Measurements from ENCODE around the gene TBL2.

TBL2 gene

GRCh38 chr7:73519867-73520672 lies 58.3 kb downstream of the TBL2 start:
- ATAC-seq (ENCODE audit: insufficient read depth, low read depth), result no peak
- H3K27me3 ChIP-seq (ENCODE audit: insufficient read depth, low read length, poor library complexity), result no peaks in the 10 kb centered on the region
- H3K4me3 ChIP-seq (ENCODE audit: low read depth in 1 of 2, low read length in 2 of 2), result peak overlapping the region; percentile 62 to 75
- peaks cover 59% of the 10 kb centered on the region for H4K20me1 ChIP-seq (ENCODE audit: insufficient read depth, low read length)
- peaks cover 82% of the 10 kb centered on the region for H3K79me2 ChIP-seq (ENCODE audit: insufficient read depth, low read length)
- peak; percentile 50 for DNase-seq
- no peak overlapping the region for H2AFZ ChIP-seq (ENCODE audit: low read depth, low read length)
- peaks cover 64% of the 10 kb centered on the region for H3K4me1 ChIP-seq (ENCODE audit: insufficient read depth, low read length)
- TF ChIP-seq CTCF (IDR thresholded peaks at IDR 0.05; ENCODE audit: borderline replicate concordance, extremely low read depth, low read length, poor library complexity, severe bottlenecking) (no peak), EZH2 (IDR thresholded peaks at IDR 0.05; ENCODE audit: borderline replicate concordance, low read depth, low read length, severe bottlenecking) (no peak)
- peaks cover 54% of the 10 kb centered on the region for H3K36me3 ChIP-seq (ENCODE audit: insufficient read depth, low read length)
- peak overlapping the region; percentile 96 for H3K27ac ChIP-seq (ENCODE audit: low read length)
- peak overlapping the region; percentile 93 for H3K4me2 ChIP-seq (ENCODE audit: insufficient read depth, low read length)
- no peaks in the 10 kb centered on the region for H3K9me3 ChIP-seq (ENCODE audit: insufficient read depth, low read length, severe bottlenecking)
- peak overlapping the region; percentile 94 for H3K9ac ChIP-seq (ENCODE audit: low read depth, low read length)

DNA sequence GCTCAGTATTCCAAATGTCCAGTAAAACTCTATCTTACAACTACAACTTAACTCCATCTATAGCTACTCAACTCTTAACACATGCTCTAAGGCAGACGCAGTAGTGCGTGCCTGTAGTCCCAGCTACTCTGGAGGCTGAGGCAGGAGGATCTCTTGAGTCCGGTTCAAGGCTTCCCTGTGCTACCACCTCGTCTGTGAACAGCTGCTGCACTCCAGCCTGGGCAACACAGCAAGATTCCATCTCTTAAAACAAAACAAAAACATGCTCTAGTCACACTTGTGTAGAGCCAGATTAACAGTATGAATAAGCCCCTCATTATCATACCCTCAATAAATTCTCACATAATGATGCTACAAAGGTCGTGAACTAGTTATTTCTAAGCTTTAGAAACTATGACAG lies 59.9 kb downstream of the TBL2 start:
- H3K27me3 ChIP-seq (ENCODE audit: insufficient read depth, low read length, poor library complexity), result no peaks in the 10 kb centered on the region
- no peak overlapping the region for H2AFZ ChIP-seq (ENCODE audit: low read depth, low read length)
- H3K4me3 ChIP-seq (ENCODE audit: low read depth in 1 of 2, low read length in 2 of 2), result peak overlapping the region in 1 of 2 experiments; percentile 75; a peak in 2 of 4 replicates
- TF ChIP-seq CTCF (IDR thresholded peaks at IDR 0.05; ENCODE audit: borderline replicate concordance, extremely low read depth, low read length, poor library complexity, severe bottlenecking), result no peak
- no peak for TF ChIP-seq EZH2 (IDR thresholded peaks at IDR 0.05; ENCODE audit: borderline replicate concordance, low read depth, low read length, severe bottlenecking)
- peaks cover 74% of the 10 kb centered on the region for H4K20me1 ChIP-seq (ENCODE audit: insufficient read depth, low read length)
- H3K9ac ChIP-seq (ENCODE audit: low read depth, low read length), result peak overlapping the region; percentile 94; the same call in 1 of the 2 replicates
- DNase-seq (no peak), ATAC-seq (ENCODE audit: insufficient read depth, low read depth) (no peak)
- H3K79me2 ChIP-seq (ENCODE audit: insufficient read depth, low read length), result peaks cover 96% of the 10 kb centered on the region
- no peak overlapping the region for H3K27ac ChIP-seq (ENCODE audit: low read length)
- peaks cover 48% of the 10 kb centered on the region for H3K4me1 ChIP-seq (ENCODE audit: insufficient read depth, low read length)
- no peaks in the 10 kb centered on the region for H3K9me3 ChIP-seq (ENCODE audit: insufficient read depth, low read length, severe bottlenecking)
- peak overlapping the region; percentile 93 for H3K4me2 ChIP-seq (ENCODE audit: insufficient read depth, low read length)
- H3K36me3 ChIP-seq (ENCODE audit: insufficient read depth, low read length), result peaks cover 70% of the 10 kb centered on the region

Measured in DND-41 (cell line).